ENCODE results near the gene TRIM69. TPM values are rescaled to one million over a fixed set of nuclear protein-coding genes. Genes with fewer than 3 reads are reported as not detected.
A peak's percentile ranks its signal among the peaks of the same experiment; 100 is the strongest.

The TRIM69 gene
- polyA plus RNA-seq, 1 donor: 14.1 TPM

DNA sequence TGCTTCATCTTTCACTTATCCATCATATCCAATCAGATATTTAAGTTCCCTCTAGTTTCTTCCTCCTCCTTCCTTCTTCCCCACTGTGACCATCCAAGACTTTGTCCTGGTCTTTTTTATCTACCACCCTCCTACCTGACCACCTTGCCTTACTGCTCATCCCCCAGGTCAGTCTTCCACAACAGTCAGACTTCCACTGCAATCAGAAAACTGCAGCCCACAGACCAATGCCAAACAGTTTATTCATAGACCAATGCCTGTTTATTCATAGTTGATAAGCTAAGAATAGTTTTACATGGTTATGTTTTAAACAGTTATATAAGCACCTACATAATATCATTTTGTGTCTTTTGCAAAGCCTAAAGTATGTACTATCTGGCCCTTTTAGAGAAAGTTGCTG, 65.5 kb downstream of the TRIM69 start:
- Histone ChIP-seq H3K4me3 (ENCODE audit: low read length) (no peak overlapping the region), H3K4me1 (ENCODE audit: control insufficient read depth, insufficient read depth, low read length) (no peaks in the 10 kb centered on the region), H3K36me3 (ENCODE audit: control insufficient read depth, insufficient read depth, low read length) (no peaks in the 10 kb centered on the region), H3K9me3 (ENCODE audit: control insufficient read depth, low read depth, low read length) (no peaks in the 10 kb centered on the region), H3K27me3 (ENCODE audit: control insufficient read depth, insufficient read depth, low read length) (no peaks in the 10 kb centered on the region), H3K27ac (ENCODE audit: low read length) (no peak overlapping the region)
- DNase-seq: no peak

DNA sequence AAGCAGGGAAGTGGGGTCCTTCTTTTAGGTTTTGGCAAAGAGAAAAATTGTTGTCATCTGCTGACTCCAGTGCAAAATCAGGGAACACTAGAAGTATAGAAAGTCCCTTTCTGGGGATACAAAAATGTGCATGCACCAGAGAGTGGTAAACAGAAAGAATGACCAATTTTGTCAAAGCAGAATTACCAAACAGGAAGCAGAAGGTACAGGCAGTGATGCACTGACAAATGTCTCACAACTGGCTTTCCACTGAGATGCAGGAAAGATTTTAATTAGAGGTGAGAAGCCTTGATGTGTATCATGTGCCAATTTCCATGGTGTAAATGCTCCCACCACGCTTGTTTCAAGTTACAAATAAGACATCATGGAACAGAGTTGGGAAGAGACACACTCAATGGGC, 66.0 kb downstream of the TRIM69 start:
- H3K27ac ChIP-seq (ENCODE audit: low read length): no peak overlapping the region

GRCh38 chr15:44804298-44805046, 68.1 kb downstream of the TRIM69 start:
- DNase-seq: no peak
- Histone ChIP-seq H3K27me3 (ENCODE audit: control insufficient read depth, insufficient read depth, low read length) (no peaks in the 10 kb centered on the region), H3K27ac (ENCODE audit: low read length) (no peak overlapping the region), H3K4me3 (ENCODE audit: low read length) (no peak overlapping the region), H3K4me1 (ENCODE audit: control insufficient read depth, insufficient read depth, low read length) (peaks cover under 1% of the 10 kb centered on the region), H3K9me3 (ENCODE audit: control insufficient read depth, low read depth, low read length) (no peaks in the 10 kb centered on the region), H3K36me3 (ENCODE audit: control insufficient read depth, insufficient read depth, low read length) (no peaks in the 10 kb centered on the region)
- 50% methylated on average over 1 of the region's 4 CpGs for WGBS (ENCODE audit: insufficient coverage, low lambda C conversion rate)

More for the DNA sequence above, 66.0 kb downstream of the TRIM69 start:
- no peak overlapping the region for H3K4me3 ChIP-seq (ENCODE audit: low read length)
- no peak for DNase-seq
- no peaks in the 10 kb centered on the region for H3K27me3 ChIP-seq (ENCODE audit: control insufficient read depth, insufficient read depth, low read length)
- H3K36me3 ChIP-seq (ENCODE audit: control insufficient read depth, insufficient read depth, low read length): no peaks in the 10 kb centered on the region
- H3K4me1 ChIP-seq (ENCODE audit: control insufficient read depth, insufficient read depth, low read length): no peaks in the 10 kb centered on the region
- WGBS (ENCODE audit: insufficient coverage, low lambda C conversion rate): no CpG with 5 or more reads among the region's 1 CpG
- H3K9me3 ChIP-seq (ENCODE audit: control insufficient read depth, low read depth, low read length): no peaks in the 10 kb centered on the region

DNA sequence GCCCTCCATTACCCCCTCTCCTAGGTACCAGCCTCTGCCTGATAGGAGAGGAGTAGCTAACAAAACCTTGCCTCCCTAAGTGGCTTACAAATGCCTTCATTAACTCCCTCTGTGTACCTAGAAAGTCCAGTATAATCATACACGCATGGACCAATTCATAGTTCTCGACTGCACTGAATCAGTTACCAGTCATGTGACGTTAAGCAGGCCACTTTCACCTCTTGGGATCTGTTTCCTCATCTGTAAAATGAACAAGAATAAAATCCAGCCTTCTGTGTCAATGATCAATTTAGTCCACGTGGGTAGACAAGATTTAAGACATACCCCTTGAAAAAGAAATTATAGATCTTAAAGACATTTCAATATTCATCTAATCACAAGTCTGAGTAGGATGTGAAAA, 72.2 kb downstream of the TRIM69 start:
- no peak overlapping the region for H3K4me3 ChIP-seq (ENCODE audit: low read length)
- no peak overlapping the region for H3K27ac ChIP-seq (ENCODE audit: low read length)
- H3K36me3 ChIP-seq (ENCODE audit: control insufficient read depth, insufficient read depth, low read length): no peaks in the 10 kb centered on the region
- WGBS (ENCODE audit: insufficient coverage, low lambda C conversion rate): 20% methylated on average over 1 of the region's 4 CpGs
- DNase-seq: no peak
- no peaks in the 10 kb centered on the region for H3K9me3 ChIP-seq (ENCODE audit: control insufficient read depth, low read depth, low read length)
- H3K27me3 ChIP-seq (ENCODE audit: control insufficient read depth, insufficient read depth, low read length): no peaks in the 10 kb centered on the region
- peaks cover 21% of the 10 kb centered on the region for H3K4me1 ChIP-seq (ENCODE audit: control insufficient read depth, insufficient read depth, low read length)

DNA sequence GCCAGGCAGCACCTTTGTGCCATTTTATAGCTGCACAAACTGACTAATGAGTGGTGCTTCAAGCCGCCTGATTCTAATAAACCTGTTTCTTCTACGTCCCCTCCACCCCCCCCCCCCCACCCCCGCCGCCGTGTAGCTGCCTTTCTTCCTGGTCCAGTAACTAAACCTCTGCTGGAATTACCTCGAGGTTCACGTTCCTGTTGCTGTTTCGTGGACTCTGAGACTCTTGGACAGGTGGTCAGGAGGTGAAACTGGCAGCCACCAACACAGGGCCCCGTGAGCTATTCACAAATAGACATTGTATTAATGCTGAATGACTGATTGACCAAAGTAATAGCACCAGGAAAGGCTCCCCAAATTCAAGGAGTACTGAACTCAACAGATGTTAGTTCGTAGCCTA, 73.9 kb downstream of the TRIM69 start:
- Histone ChIP-seq H3K9me3 (ENCODE audit: control insufficient read depth, low read depth, low read length) (no peaks in the 10 kb centered on the region), H3K36me3 (ENCODE audit: control insufficient read depth, insufficient read depth, low read length) (no peaks in the 10 kb centered on the region), H3K27ac (ENCODE audit: low read length) (peak overlapping the region; percentile 49), H3K4me1 (ENCODE audit: control insufficient read depth, insufficient read depth, low read length) (peaks cover 22% of the 10 kb centered on the region), H3K27me3 (ENCODE audit: control insufficient read depth, insufficient read depth, low read length) (no peaks in the 10 kb centered on the region), H3K4me3 (ENCODE audit: low read length) (no peak overlapping the region)
- 80% methylated on average over 1 of the region's 10 CpGs for WGBS (ENCODE audit: insufficient coverage, low lambda C conversion rate)
- peak; percentile 19 to 54 for DNase-seq

GRCh38 chr15:44811337-44811736, 75.0 kb downstream of the TRIM69 start:
- H3K4me3 ChIP-seq (ENCODE audit: low read length): no peak overlapping the region
- no CpG with 5 or more reads among the region's 3 CpGs for whole genome bisulfite sequencing (ENCODE audit: insufficient coverage, low lambda C conversion rate)
- peak overlapping the region; percentile 67 for H3K27ac ChIP-seq (ENCODE audit: low read length)
- peak; percentile 17 to 50 for DNase-seq
- peaks cover 22% of the 10 kb centered on the region for H3K4me1 ChIP-seq (ENCODE audit: control insufficient read depth, insufficient read depth, low read length)
- no peaks in the 10 kb centered on the region for H3K36me3 ChIP-seq (ENCODE audit: control insufficient read depth, insufficient read depth, low read length)
- H3K27me3 ChIP-seq (ENCODE audit: control insufficient read depth, insufficient read depth, low read length): no peaks in the 10 kb centered on the region
- no peaks in the 10 kb centered on the region for H3K9me3 ChIP-seq (ENCODE audit: control insufficient read depth, low read depth, low read length)

- no peaks in the 10 kb centered on the region for H3K27me3 ChIP-seq (ENCODE audit: control insufficient read depth, insufficient read depth, low read length)
- no CpG with 5 or more reads among the region's 5 CpGs for WGBS (ENCODE audit: insufficient coverage, low lambda C conversion rate)
- H3K4me1 ChIP-seq (ENCODE audit: control insufficient read depth, insufficient read depth, low read length): peaks cover 22% of the 10 kb centered on the region
- no peaks in the 10 kb centered on the region for H3K9me3 ChIP-seq (ENCODE audit: control insufficient read depth, low read depth, low read length)
- no peak overlapping the region for H3K4me3 ChIP-seq (ENCODE audit: low read length)
- H3K36me3 ChIP-seq (ENCODE audit: control insufficient read depth, insufficient read depth, low read length): no peaks in the 10 kb centered on the region
- DNase-seq: peak; percentile 84 to 91
- peak overlapping the region; percentile 67 for H3K27ac ChIP-seq (ENCODE audit: low read length)
These were observed 75.7 kb downstream of the TRIM69 start for GRCh38 chr15:44812029-44812517.

GRCh38 chr15:44813231-44813630, 76.9 kb downstream of the TRIM69 start:
- DNase-seq: peak in 1 of 2 donors; percentile 44
- Histone ChIP-seq H3K36me3 (ENCODE audit: control insufficient read depth, insufficient read depth, low read length) (no peaks in the 10 kb centered on the region), H3K27ac (ENCODE audit: low read length) (no peak overlapping the region), H3K4me1 (ENCODE audit: control insufficient read depth, insufficient read depth, low read length) (peaks cover 22% of the 10 kb centered on the region), H3K9me3 (ENCODE audit: control insufficient read depth, low read depth, low read length) (no peaks in the 10 kb centered on the region), H3K27me3 (ENCODE audit: control insufficient read depth, insufficient read depth, low read length) (no peaks in the 10 kb centered on the region), H3K4me3 (ENCODE audit: low read length) (no peak overlapping the region)
- no CpG with 5 or more reads among the region's 3 CpGs for WGBS (ENCODE audit: insufficient coverage, low lambda C conversion rate)

Other genes starting within 250 kb of the TRIM69 start
- 62.3 TPM for gene EIF3J, start 199.4 kb upstream of the TRIM69 start, polyA plus RNA-seq
- gene SPG11, start 72.9 kb upstream of the TRIM69 start, polyA plus RNA-seq: 61.1 TPM
- gene PATL2, start 25.2 kb upstream of the TRIM69 start, polyA plus RNA-seq: 2.3 TPM
- gene B2M, start 25.0 kb upstream of the TRIM69 start, polyA plus RNA-seq: 2,256 TPM
- gene TERB2, start 220.2 kb downstream of the TRIM69 start, polyA plus RNA-seq: not detected

Measured in large intestine (tissue), 3 donors.